ENCODE measurements around the gene WARS2.
"Not testable (repeated sequence)": the region's sequence is repeated elsewhere in the genome, so short reads cannot be mapped to it uniquely, and the experiment has no call there.

The WARS2 gene

GRCh38 chr1:119133987-119134386, 6.5 kb downstream of the WARS2 start:
- CTCF ChIA-PET: no interaction called here
- POLR2A ChIA-PET: no interaction called here
- no peak for DNase-seq (ENCODE audit: extremely low spot score)
- no peak for TF ChIP-seq FOXM1 (IDR thresholded peaks at IDR 0.05; ENCODE audit: borderline replicate concordance)
- no peak for TF ChIP-seq FOXK2 (IDR thresholded peaks at IDR 0.05)
- TF ChIP-seq CTBP1 (IDR thresholded peaks at IDR 0.05; ENCODE audit: borderline replicate concordance): no peak
- no peak for TF ChIP-seq FOXA1 (IDR thresholded peaks at IDR 0.05)
- no peak for TF ChIP-seq SUZ12 (IDR thresholded peaks at IDR 0.05)
- TF ChIP-seq PKNOX1 (IDR thresholded peaks at IDR 0.05): no peak
- TF ChIP-seq ELF4 (IDR thresholded peaks at IDR 0.05): no peak
- no peak for TF ChIP-seq SP1 (IDR thresholded peaks at IDR 0.05)
- TF ChIP-seq TARDBP (IDR thresholded peaks at IDR 0.05): no peak
- TF ChIP-seq L3MBTL2 (conservative IDR thresholded peaks at IDR 0.05): no peak
- no peak for TF ChIP-seq BHLHE40 (IDR thresholded peaks at IDR 0.05; ENCODE audit: borderline replicate concordance)
- no peak for TF ChIP-seq HDGF (IDR thresholded peaks at IDR 0.05; ENCODE audit: borderline replicate concordance)
- TF ChIP-seq NFRKB (IDR thresholded peaks at IDR 0.05): no peak
- no peak for TF ChIP-seq ARNT (IDR thresholded peaks at IDR 0.05)
- no peak for TF ChIP-seq LEF1 (IDR thresholded peaks at IDR 0.05; ENCODE audit: borderline replicate concordance)
- TF ChIP-seq ZNF384 (IDR thresholded peaks at IDR 0.05): no peak

GRCh38 chr1:119132179-119132578, 8.3 kb downstream of the WARS2 start:
- no peak for TF ChIP-seq SP1 (IDR thresholded peaks at IDR 0.05)
- no peak for TF ChIP-seq ARNT (IDR thresholded peaks at IDR 0.05)
- no peak for TF ChIP-seq NFRKB (IDR thresholded peaks at IDR 0.05)
- no peak for TF ChIP-seq SUZ12 (IDR thresholded peaks at IDR 0.05)
- TF ChIP-seq LEF1 (IDR thresholded peaks at IDR 0.05; ENCODE audit: borderline replicate concordance): no peak
- TF ChIP-seq CTBP1 (IDR thresholded peaks at IDR 0.05; ENCODE audit: borderline replicate concordance): no peak
- TF ChIP-seq HDGF (IDR thresholded peaks at IDR 0.05; ENCODE audit: borderline replicate concordance): no peak
- TF ChIP-seq BHLHE40 (IDR thresholded peaks at IDR 0.05; ENCODE audit: borderline replicate concordance): no peak
- no peak for TF ChIP-seq L3MBTL2 (conservative IDR thresholded peaks at IDR 0.05)
- TF ChIP-seq FOXM1 (IDR thresholded peaks at IDR 0.05; ENCODE audit: borderline replicate concordance): no peak
- no peak for TF ChIP-seq FOXK2 (IDR thresholded peaks at IDR 0.05)
- no peak for TF ChIP-seq ELF4 (IDR thresholded peaks at IDR 0.05)
- no peak for TF ChIP-seq FOXA1 (IDR thresholded peaks at IDR 0.05)
- no peak for TF ChIP-seq PKNOX1 (IDR thresholded peaks at IDR 0.05)
- TF ChIP-seq TARDBP (IDR thresholded peaks at IDR 0.05): no peak
- TF ChIP-seq ZNF384 (IDR thresholded peaks at IDR 0.05): no peak
- DNase-seq (ENCODE audit: extremely low spot score): no peak
- ChIA-PET CTCF (no interaction called here), POLR2A (no interaction called here)

- ChIA-PET POLR2A (no interaction called here), CTCF (no interaction called here)
- DNase-seq (ENCODE audit: extremely low spot score): no peak
- no peak for TF ChIP-seq ARNT (IDR thresholded peaks at IDR 0.05)
- no peak for TF ChIP-seq SUZ12 (IDR thresholded peaks at IDR 0.05)
- no peak for TF ChIP-seq BHLHE40 (IDR thresholded peaks at IDR 0.05; ENCODE audit: borderline replicate concordance)
- TF ChIP-seq FOXM1 (IDR thresholded peaks at IDR 0.05; ENCODE audit: borderline replicate concordance): no peak
Measured at GRCh38 chr1:119125874-119126273, 14.6 kb downstream of the WARS2 start.

- DNase-seq (ENCODE audit: extremely low spot score): no peak
- CTCF ChIA-PET: no interaction called here
- POLR2A ChIA-PET: no interaction called here
- TF ChIP-seq SP1 (IDR thresholded peaks at IDR 0.05) (no peak), NFRKB (IDR thresholded peaks at IDR 0.05) (no peak), ZNF384 (IDR thresholded peaks at IDR 0.05) (no peak), SUZ12 (IDR thresholded peaks at IDR 0.05) (no peak)
Measured at GRCh38 chr1:119124764-119125163, 15.7 kb downstream of the WARS2 start.

- DNase-seq (ENCODE audit: extremely low spot score); POLR2A ChIA-PET; CTCF ChIA-PET: not testable (repeated sequence)
Measured at GRCh38 chr1:119121872-119122271, 18.6 kb downstream of the WARS2 start.

- ChIA-PET CTCF (no interaction called here), POLR2A (no interaction called here)
- DNase-seq (ENCODE audit: extremely low spot score): no peak
- TF ChIP-seq SP1 (IDR thresholded peaks at IDR 0.05): no peak
- TF ChIP-seq LEF1 (IDR thresholded peaks at IDR 0.05; ENCODE audit: borderline replicate concordance): no peak
- TF ChIP-seq ARNT (IDR thresholded peaks at IDR 0.05): no peak
- TF ChIP-seq L3MBTL2 (conservative IDR thresholded peaks at IDR 0.05): no peak
- no peak for TF ChIP-seq FOXK2 (IDR thresholded peaks at IDR 0.05)
- TF ChIP-seq ELF4 (IDR thresholded peaks at IDR 0.05): no peak
- TF ChIP-seq NFRKB (IDR thresholded peaks at IDR 0.05): no peak
- TF ChIP-seq FOXM1 (IDR thresholded peaks at IDR 0.05; ENCODE audit: borderline replicate concordance): no peak
- TF ChIP-seq HDGF (IDR thresholded peaks at IDR 0.05; ENCODE audit: borderline replicate concordance): no peak
- no peak for TF ChIP-seq TARDBP (IDR thresholded peaks at IDR 0.05)
- TF ChIP-seq PKNOX1 (IDR thresholded peaks at IDR 0.05): no peak
- TF ChIP-seq SUZ12 (IDR thresholded peaks at IDR 0.05): no peak
Measured at GRCh38 chr1:119116725-119117124, 23.7 kb downstream of the WARS2 start.

- CTCF ChIA-PET: no interaction called here
- TF ChIP-seq ELF4 (IDR thresholded peaks at IDR 0.05): no peak
- TF ChIP-seq NFRKB (IDR thresholded peaks at IDR 0.05): no peak
- TF ChIP-seq SP1 (IDR thresholded peaks at IDR 0.05): no peak
- no peak for TF ChIP-seq ZNF384 (IDR thresholded peaks at IDR 0.05)
- TF ChIP-seq PKNOX1 (IDR thresholded peaks at IDR 0.05): no peak
- TF ChIP-seq FOXK2 (IDR thresholded peaks at IDR 0.05): no peak
- no peak for TF ChIP-seq LEF1 (IDR thresholded peaks at IDR 0.05; ENCODE audit: borderline replicate concordance)
- no peak for TF ChIP-seq FOXM1 (IDR thresholded peaks at IDR 0.05; ENCODE audit: borderline replicate concordance)
- TF ChIP-seq HDGF (IDR thresholded peaks at IDR 0.05; ENCODE audit: borderline replicate concordance): no peak
- TF ChIP-seq ARNT (IDR thresholded peaks at IDR 0.05): no peak
- TF ChIP-seq FOXA1 (IDR thresholded peaks at IDR 0.05): no peak
- no peak for TF ChIP-seq CTBP1 (IDR thresholded peaks at IDR 0.05; ENCODE audit: borderline replicate concordance)
- TF ChIP-seq SUZ12 (IDR thresholded peaks at IDR 0.05): no peak
- no peak for TF ChIP-seq L3MBTL2 (conservative IDR thresholded peaks at IDR 0.05)
- no peak for TF ChIP-seq TARDBP (IDR thresholded peaks at IDR 0.05)
- no peak for TF ChIP-seq BHLHE40 (IDR thresholded peaks at IDR 0.05; ENCODE audit: borderline replicate concordance)
- no peak for DNase-seq (ENCODE audit: extremely low spot score)
- POLR2A ChIA-PET: no interaction called here
Measured at GRCh38 chr1:119115736-119116135, 24.7 kb downstream of the WARS2 start.

Data from HEK293T (cell line).